Measurements from ENCODE around the gene PISD.

The PISD gene

DNA sequence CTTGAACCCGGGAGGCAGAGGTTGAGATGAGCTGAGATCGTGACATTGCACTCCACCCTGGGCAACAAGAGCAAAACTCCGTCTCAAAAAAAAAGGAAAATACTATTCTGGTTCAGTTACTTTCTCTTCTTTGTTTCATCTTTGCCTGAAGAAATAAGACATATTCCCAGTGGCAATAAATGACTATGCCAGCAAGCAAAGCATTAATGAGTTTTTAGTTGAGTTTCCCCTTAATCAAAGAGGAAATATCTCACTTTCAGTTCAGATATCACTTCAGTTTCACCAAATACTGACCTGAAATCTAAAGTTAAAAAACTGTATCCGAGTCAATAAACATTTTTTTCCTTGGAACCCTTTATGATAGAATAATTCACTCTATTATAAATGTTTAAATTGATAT lies 10.4 kb downstream of the PISD start:
- TF ChIP-seq, protein P1, sequence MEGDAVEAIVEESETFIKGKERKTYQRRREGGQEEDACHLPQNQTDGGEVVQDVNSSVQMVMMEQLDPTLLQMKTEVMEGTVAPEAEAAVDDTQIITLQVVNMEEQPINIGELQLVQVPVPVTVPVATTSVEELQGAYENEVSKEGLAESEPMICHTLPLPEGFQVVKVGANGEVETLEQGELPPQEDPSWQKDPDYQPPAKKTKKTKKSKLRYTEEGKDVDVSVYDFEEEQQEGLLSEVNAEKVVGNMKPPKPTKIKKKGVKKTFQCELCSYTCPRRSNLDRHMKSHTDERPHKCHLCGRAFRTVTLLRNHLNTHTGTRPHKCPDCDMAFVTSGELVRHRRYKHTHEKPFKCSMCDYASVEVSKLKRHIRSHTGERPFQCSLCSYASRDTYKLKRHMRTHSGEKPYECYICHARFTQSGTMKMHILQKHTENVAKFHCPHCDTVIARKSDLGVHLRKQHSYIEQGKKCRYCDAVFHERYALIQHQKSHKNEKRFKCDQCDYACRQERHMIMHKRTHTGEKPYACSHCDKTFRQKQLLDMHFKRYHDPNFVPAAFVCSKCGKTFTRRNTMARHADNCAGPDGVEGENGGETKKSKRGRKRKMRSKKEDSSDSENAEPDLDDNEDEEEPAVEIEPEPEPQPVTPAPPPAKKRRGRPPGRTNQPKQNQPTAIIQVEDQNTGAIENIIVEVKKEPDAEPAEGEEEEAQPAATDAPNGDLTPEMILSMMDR (IDR thresholded peaks at IDR 0.05; ENCODE audit: insufficient read depth, missing control alignments): no peak
- FAIRE-seq (no peak), DNase-seq (ENCODE audit: insufficient read length, low spot score) (no peak)

DNA sequence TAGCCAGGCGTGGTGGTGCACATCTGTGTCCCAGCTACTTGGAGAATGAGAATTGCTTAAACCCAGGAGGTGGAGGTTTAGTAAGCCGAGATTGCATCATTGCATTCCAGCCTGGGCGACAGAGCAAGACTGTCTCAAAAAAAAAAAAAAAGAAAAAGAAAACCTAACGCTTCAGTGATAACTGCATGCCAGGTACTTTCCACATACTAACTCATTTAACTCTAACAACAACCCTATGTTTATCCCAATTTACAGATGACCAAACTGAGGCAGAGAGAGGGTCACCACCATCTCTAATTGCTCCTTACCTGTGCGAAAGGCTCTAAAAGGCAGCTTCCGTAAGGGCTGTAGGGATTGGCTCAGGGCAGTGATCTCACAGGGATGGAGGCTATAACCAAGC lies 11.6 kb downstream of the PISD start:
- DNase-seq (ENCODE audit: insufficient read length, low spot score) (no peak), FAIRE-seq (no peak)
- TF ChIP-seq, protein P1 (IDR thresholded peaks at IDR 0.05; ENCODE audit: insufficient read depth, missing control alignments): no peak

DNA sequence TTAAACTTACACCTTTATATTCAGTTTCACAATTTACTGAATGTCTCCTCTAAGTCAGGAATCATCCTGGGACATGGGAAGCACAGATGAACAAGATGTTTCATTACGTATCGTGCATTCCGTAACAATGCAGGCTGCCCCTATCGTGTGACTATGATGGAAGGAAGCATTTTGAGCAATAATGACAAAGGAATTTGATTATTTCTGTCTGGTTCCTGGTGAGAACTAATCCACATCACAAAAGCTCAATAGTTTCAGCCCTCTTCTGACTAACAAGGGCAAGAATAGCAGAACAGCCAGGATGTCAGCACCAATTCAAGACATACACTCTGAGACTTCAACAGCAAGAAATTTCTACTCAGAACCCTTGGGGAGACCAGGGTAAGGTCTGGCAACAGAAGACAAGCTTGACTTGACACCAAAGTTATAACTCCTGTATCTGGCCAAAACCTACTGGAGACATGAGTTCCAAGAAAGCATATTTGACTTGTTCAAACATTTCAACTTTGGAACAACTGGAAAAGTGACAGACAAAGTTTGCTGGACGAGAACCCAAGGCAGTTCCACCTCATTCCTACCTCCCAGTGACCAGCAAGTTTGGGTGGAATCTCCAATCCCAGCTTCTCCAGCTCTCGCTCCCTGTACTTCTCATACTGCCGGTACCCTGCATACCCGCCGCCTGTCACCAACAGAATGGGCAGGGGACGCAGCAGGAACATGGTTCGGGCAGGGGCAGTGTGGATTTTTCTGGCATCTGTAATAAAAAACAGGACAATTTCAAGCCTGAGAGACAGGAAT lies 14.3 kb downstream of the PISD start:
- FAIRE-seq (no peak), DNase-seq (ENCODE audit: insufficient read length, low spot score) (no peak)
- TF ChIP-seq, protein P1 (IDR thresholded peaks at IDR 0.05; ENCODE audit: insufficient read depth, missing control alignments): no peak

- no peak for DNase-seq (ENCODE audit: insufficient read length, low spot score)
- TF ChIP-seq, protein P1 (IDR thresholded peaks at IDR 0.05; ENCODE audit: insufficient read depth, missing control alignments): no peak
- no peak for FAIRE-seq
Observed at GRCh38 chr22:31647066-31647465, 14.9 kb downstream of the PISD start.

DNA sequence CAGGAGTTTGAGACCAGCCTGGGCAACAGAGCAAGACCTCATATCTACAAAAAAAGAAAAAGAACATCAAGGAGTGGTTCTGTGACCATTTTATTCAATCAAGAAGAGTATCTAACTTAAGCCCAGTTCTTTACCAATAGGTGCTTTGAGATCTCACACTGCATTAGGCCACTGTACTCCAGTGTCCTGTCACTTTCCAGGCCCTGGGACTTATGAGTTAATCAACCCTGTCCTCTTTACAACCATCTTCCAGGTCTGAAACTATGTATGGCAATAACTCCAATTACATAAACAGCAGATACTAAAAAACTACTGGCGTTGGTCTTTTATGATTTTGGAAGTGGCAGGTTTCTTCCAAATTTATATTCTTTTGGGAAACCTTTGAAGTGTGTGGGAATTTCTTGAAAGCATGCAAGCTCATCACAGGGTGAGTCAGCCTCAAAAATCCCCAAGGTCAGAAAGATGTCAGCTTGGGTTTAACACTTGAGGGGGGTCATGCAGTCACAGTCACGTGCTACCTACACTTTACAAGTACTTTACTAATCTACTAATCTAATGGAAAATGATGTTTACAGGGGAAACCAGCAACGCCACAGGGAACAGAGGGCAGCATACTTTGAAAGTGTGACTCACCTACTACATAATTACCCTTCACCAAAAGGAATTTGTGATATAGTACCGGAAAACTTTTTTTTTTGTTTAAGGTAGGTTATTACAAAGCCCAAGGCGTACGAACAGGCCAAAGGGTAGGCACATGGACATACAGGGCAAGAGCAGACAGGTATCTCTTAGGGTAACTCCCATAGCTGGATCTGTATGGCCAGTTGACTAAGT lies 15.6 kb downstream of the PISD start:
- no peak for DNase-seq (ENCODE audit: insufficient read length, low spot score)
- FAIRE-seq: no peak
- TF ChIP-seq, protein P1 (IDR thresholded peaks at IDR 0.05; ENCODE audit: insufficient read depth, missing control alignments): no peak

GRCh38 chr22:31639436-31640039 lies 22.5 kb downstream of the PISD start:
- FAIRE-seq: no peak
- TF ChIP-seq, protein P1 (IDR thresholded peaks at IDR 0.05; ENCODE audit: insufficient read depth, missing control alignments): no peak
- DNase-seq (ENCODE audit: insufficient read length, low spot score): no peak
